ENCODE results near the gene MCF2L.

The MCF2L gene

DNA sequence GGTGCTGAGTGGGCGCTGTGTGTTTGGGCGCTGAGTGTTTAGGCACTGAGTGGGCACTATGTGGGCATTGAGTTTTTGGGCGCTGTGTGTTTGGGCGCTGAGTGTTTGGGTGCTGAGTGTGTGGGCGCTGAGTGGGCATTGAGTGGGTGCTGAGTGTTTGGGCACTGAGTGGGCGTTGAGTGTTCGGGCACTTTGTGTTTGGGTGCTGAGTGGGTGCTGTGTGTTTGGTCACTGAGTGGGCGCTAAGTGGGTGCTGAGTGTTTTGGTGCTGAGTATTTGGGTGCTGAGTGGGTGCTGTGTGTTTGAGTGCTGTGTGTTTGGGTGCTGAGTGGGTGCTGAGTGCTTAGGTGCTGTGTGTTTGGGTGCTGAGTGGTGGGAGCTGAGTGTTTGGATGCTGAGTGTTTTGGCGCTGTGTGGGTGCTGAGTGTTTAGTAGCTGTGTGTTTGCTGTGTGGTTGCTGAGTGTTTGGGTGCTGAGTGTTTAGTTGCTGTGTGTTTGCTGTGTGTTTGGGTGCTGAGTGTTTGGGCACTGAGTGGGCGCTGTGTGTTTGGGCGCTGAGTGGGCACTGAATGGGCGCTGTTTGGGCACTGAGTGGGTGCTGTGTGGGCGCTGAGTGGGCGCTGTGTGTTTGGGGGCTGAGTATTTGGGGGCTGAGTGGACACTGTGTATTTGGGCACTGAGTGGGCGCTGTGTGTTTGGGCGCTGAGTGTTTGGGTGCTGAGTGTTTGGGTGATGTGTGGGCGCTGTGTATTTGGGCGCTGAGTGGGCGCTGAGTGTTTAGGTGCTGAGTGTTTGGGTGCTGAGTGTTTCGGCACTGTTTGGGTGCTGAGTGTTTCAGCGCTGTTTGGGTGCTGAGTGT is 89.3 kb downstream of the MCF2L start:
- no peak overlapping the region for H3K4me3 ChIP-seq
- TF ChIP-seq, protein P1, sequence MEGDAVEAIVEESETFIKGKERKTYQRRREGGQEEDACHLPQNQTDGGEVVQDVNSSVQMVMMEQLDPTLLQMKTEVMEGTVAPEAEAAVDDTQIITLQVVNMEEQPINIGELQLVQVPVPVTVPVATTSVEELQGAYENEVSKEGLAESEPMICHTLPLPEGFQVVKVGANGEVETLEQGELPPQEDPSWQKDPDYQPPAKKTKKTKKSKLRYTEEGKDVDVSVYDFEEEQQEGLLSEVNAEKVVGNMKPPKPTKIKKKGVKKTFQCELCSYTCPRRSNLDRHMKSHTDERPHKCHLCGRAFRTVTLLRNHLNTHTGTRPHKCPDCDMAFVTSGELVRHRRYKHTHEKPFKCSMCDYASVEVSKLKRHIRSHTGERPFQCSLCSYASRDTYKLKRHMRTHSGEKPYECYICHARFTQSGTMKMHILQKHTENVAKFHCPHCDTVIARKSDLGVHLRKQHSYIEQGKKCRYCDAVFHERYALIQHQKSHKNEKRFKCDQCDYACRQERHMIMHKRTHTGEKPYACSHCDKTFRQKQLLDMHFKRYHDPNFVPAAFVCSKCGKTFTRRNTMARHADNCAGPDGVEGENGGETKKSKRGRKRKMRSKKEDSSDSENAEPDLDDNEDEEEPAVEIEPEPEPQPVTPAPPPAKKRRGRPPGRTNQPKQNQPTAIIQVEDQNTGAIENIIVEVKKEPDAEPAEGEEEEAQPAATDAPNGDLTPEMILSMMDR (IDR thresholded peaks at IDR 0.05) = no peak
- H3K27ac ChIP-seq = no peak overlapping the region
- DNase-seq (ENCODE audit: low spot score) = no peak

DNA sequence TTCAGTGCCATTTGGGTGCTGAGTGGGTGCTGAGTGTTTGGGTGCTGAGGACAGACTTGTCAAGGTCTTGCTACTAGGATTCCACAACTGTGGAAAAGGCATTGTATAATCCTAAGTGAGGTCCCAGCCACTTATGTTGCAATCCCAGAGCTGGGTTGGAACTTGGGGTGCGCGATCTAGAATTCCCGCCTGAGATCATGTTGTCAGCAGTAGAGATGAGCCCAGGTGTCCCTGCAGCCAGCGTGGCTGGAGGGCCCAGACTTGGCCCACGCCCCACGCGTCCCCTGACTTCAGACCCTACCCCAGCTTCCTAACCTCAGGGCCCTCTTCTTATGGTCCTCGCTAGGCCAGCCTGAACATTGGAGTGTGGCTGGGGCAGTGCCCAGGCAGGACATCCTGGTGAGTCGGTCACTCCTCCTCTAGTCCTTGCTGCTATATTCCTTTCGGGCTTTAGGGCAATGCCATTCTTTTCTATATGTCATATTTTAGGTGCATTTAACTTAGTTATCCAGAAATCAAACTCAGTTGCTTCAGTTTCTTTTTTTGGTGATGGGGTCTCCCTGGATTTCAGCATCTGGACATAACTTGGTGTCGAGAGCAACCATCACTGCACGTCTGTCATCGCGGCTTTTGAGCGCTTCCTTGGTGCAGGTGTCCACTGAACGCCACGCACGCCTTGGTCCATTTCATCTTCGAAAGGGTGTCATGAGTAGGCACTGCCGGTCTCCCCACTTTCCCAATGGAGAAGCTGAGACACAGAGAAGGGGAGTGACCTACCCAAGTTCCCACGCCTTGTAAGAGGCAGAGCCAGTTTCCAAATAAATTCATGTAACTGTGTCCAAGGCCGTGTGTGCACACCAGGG is 90.2 kb downstream of the MCF2L start:
- TF ChIP-seq, protein P1 (IDR thresholded peaks at IDR 0.05) = no peak
- Histone ChIP-seq H3K27ac (no peak overlapping the region), H3K4me3 (no peak overlapping the region)
- DNase-seq (ENCODE audit: low spot score) = no peak

DNA sequence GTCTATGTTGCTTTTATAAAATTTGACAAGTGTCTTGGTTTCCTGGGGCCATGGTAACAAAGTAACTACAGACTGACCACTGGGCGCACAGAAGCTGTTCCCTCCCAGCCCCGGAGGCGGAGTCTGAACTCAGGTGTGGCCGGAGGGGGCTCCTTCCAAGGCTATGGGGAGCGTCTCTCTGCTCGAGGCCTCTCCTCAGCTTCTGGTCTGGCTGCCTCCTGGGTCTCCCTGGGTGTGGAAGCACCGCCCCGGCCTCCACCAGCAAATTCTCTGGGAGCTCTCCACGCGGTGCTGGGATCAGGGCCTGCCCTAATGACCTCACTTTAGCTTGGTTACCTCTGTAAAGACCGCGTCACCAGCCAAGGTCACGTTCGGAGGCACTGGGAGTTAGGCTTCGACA is 90.9 kb downstream of the MCF2L start:
- no peak for DNase-seq (ENCODE audit: low spot score)
- TF ChIP-seq, protein P1 (IDR thresholded peaks at IDR 0.05) = no peak

DNA sequence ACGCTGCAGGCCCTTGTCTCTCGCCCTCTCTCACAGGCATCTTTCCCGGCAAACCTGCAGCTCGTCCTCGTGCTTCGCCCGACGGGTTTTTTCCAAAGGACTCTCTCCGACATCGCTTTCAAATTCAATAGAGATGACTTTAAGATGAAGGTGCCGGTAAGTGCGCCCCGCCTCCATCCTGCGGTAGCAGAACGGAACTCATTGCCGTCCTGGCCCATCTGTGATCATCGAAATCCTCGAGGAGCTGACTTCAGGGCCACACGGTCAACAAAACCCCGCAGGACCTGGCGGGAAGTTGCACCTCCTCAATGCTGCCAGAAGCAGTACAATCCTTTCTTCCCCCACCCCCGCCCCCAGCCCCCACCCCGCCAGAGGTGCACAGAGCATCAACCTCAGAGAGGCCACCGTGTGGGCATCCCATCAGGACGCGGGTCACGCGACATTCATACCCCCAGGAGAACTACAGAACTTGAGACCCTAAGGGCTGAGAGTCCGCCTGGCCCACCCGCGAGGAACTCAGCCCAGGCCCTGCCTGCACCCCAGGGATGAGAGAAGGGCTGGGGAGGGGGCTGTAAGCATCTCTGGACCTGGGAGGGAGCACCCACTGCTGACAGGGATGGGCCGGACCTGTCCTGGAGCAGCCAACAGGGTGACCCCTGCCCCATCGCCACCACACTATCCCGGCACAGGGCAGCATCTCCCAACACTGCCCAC is 91.7 kb downstream of the MCF2L start:
- TF ChIP-seq, protein P1 (IDR thresholded peaks at IDR 0.05) = no peak
- DNase-seq (ENCODE audit: low spot score) = no peak

More for the DNA sequence above, 90.9 kb downstream of the MCF2L start:
- Histone ChIP-seq H3K4me3 (no peak overlapping the region), H3K27ac (no peak overlapping the region)

DNA sequence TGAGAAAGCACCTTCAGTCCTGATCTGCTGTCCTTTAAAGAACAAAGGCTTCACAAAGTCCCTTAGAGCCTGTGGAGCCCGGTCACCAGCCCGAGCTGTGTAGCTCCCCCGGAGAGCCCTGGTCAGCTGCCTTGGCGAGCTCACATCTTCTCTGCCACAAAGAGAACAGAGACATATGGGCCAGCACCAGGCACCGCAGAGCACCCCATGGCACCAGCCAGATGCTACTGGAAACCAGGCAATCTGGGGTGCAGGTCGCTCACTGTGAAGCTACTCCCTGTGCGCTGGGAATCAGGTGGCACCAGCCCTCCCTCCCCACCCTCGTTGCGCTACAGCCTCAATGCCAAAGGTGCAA is 92.2 kb downstream of the MCF2L start:
- DNase-seq (ENCODE audit: low spot score) = no peak
- Histone ChIP-seq H3K4me3 (no peak overlapping the region), H3K27ac (no peak overlapping the region)
- TF ChIP-seq, protein P1 (IDR thresholded peaks at IDR 0.05) = no peak

More for the DNA sequence above, 91.7 kb downstream of the MCF2L start:
- Histone ChIP-seq H3K4me3 (no peak overlapping the region), H3K27ac (no peak overlapping the region)

DNA sequence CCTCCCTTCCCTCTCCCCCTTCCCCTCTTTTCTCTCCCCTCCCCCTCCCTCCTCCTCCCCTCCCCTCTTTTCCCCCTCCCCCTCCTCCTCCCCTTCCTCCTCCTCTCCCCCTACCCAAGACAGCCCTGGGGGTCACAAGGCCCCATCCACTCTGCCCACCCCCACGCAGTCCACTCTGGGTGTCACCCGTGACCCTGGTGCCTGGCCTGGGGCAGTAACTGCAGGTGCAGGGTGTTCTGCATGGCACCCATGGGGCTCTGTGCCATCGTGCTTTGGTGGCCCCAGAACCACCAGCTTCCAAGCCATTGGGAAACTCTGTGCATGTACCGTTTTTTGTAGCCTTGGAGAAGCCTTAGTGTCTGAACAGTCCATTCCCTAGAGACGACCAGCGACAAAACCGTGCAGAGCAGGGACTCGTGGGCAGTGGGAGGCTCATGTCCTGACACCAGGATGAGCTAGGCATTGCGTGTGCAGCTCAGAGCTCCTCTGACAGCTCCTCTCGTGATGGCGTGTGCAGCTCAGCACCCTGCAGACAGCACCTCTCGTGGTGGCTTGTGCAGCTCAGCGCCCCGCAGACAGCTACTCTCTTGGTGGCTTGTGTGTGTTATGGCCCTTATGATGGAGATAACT is 92.9 kb downstream of the MCF2L start:
- no peak for DNase-seq (ENCODE audit: low spot score)

More for the DNA sequence above, 92.9 kb downstream of the MCF2L start:
- Histone ChIP-seq H3K27ac (no peak overlapping the region), H3K4me3 (no peak overlapping the region)
- TF ChIP-seq, protein P1 (IDR thresholded peaks at IDR 0.05) = no peak
